A549 (cell line): Measurements from ENCODE around the gene VWF. TPM values are rescaled to one million over a fixed set of nuclear protein-coding genes. Genes with fewer than 3 reads are reported as not detected.

ENCODE experiments used
- ATAC-seq, 2 experiments: fragments of 200-7000 bp in 1 of 2; fragments of >200 bp in 1 of 2; cut with Nextera tagmentation in 1 of 2; cut with Tn5 transposase in 1 of 2; 3 replicates each; pipeline versions ENCODE4 v1.8.0 to v1.9.1; 2018 to 2020; ENCODE audit warnings: mild to moderate bottlenecking in 1 of 2, moderate library complexity in 1 of 2
- CTCF ChIA-PET: fragments of 300-600 bp; sonication (Branson Sonifier 250); formaldehyde crosslinking; extraction: SDS; loops from one replicate; lab custom pipeline; 2021; ENCODE audit warnings: antibody characterized with exemption, inconsistent platforms; lab: Yijun Ruan, JAX
- POLR2A ChIA-PET: fragments of 350-600 bp; formaldehyde crosslinking; extraction: SDS; loops from one replicate; lab custom pipeline; 2021; ENCODE audit warnings: antibody characterized with exemption, inconsistent platforms; lab: Yijun Ruan, JAX
- DNase-seq, 2 experiments: peaks; one replicate each; pipeline versions ENCODE4 v3.0.0 to v3.0.0-alpha.2; 2011 to 2016; ENCODE audit warnings: low read depth in 1 of 2, low spot score in 1 of 2
- FAIRE-seq: peaks from 2 replicates; lab custom pipeline; 2011; peaks lifted over from hg19 to GRCh38; lab: Jason Lieb, UNC
- H3K27ac ChIP-seq, 2 experiments: fragments of >200 bp; sonication (Bioruptor Twin); formaldehyde crosslinking; 3 replicates each; pipeline ENCODE4 v1.5.1; 2016 to 2017
- H3K4me1 ChIP-seq: fragments of >200 bp; sonication (Bioruptor Twin); formaldehyde crosslinking; 3 replicates; pipeline ENCODE4 v1.6.1; 2016
- H3K4me2 ChIP-seq: fragments of >200 bp; sonication (Bioruptor Twin); formaldehyde crosslinking; 3 replicates; pipeline ENCODE4 v1.6.1; 2016
- H3K4me3 ChIP-seq: fragments of >200 bp; sonication (Bioruptor Twin); formaldehyde crosslinking; 3 replicates; pipeline ENCODE4 v1.5.1; 2016
- H3K9me3 ChIP-seq: fragments of >200 bp; sonication (Bioruptor Twin); formaldehyde crosslinking; 3 replicates; pipeline ENCODE4 v1.6.1; 2016
- BHLHE40 ChIP-seq: IDR thresholded peaks from 2 replicates; pipeline ENCODE4 v1.6.1; 2012; ENCODE audit warnings: low read depth, low read length, inconsistent platforms
- CEBPB ChIP-seq, 2 experiments: fragments of >200 bp in 1 of 2; sonication (Bioruptor Twin) in 1 of 2; formaldehyde crosslinking in 1 of 2; IDR thresholded peaks; 2 replicates each; pipeline ENCODE4 v1.6.1; 2012 to 2016
- FOSB ChIP-seq: fragments of 250-450 bp; sonication (Bioruptor Pico); IDR thresholded peaks from 2 replicates; pipeline ENCODE4 v1.5.0; 2020; ENCODE audit warnings: mild to moderate bottlenecking, moderate library complexity
- HDAC2 ChIP-seq: fragments of 200-600 bp; sonication (generic); IDR thresholded peaks from 2 replicates; pipeline ENCODE4 v1.6.1; 2016
- HMGXB4 ChIP-seq: fragments of 250-450 bp; sonication (Bioruptor Pico); IDR thresholded peaks from 2 replicates; pipeline ENCODE4 v1.5.0; 2021; ENCODE audit warnings: mild to moderate bottlenecking, moderate library complexity, borderline replicate concordance
- HOXB13 ChIP-seq: fragments of 250-450 bp; sonication (Bioruptor Pico); IDR thresholded peaks from 2 replicates; pipeline ENCODE4 v1.5.0; 2020; ENCODE audit warnings: low read depth, mild to moderate bottlenecking, moderate library complexity
- HOXB5 ChIP-seq: fragments of 250-450 bp; sonication (Bioruptor Pico); IDR thresholded peaks from 2 replicates; pipeline ENCODE4 v1.5.0; 2020; ENCODE audit warnings: mild to moderate bottlenecking, moderate library complexity
- JUNB ChIP-seq: fragments of >200 bp; sonication (Bioruptor Twin); formaldehyde crosslinking; IDR thresholded peaks from 2 replicates; pipeline ENCODE4 v1.6.1; 2016
- POLR2A ChIP-seq: IDR thresholded peaks from 2 replicates; pipeline ENCODE4 v1.6.1; 2012; ENCODE audit warnings: mild to moderate bottlenecking, low read length
- RARB ChIP-seq: fragments of 250-450 bp; sonication (Bioruptor Pico); IDR thresholded peaks from 2 replicates; pipeline ENCODE4 v1.8.0; 2021; ENCODE audit warnings: mild to moderate bottlenecking, moderate library complexity
- RCOR1 ChIP-seq: fragments of 150-350 bp; IDR thresholded peaks from 2 replicates; pipeline ENCODE4 v1.6.1; 2014; ENCODE audit warnings: antibody characterized with exemption, low read length, low read depth
- SMC3 ChIP-seq: fragments of >200 bp; sonication (Bioruptor Twin); formaldehyde crosslinking; IDR thresholded peaks from 3 replicates; pipeline ENCODE4 v1.6.1; 2018; ENCODE audit warnings: inconsistent platforms
- USF2 ChIP-seq: fragments of 450-650 bp; IDR thresholded peaks from 2 replicates; pipeline ENCODE4 v1.6.1; 2014; ENCODE audit warnings: antibody characterized with exemption
- ZNF302 ChIP-seq: fragments of 250-450 bp; sonication (Bioruptor Pico); IDR thresholded peaks from 2 replicates; pipeline ENCODE4 v1.9.0; 2021; ENCODE audit warnings: inconsistent platforms, mild to moderate bottlenecking, moderate library complexity
- WGBS: methylation state at CpG from one replicate; pipeline ENCODE4 v1.1.6; 2017; ENCODE audit errors: missing lambda C conversion rate; 5-methylcytosine and 5-hydroxymethylcytosine counted together
- polyA plus RNA-seq, 4 experiments: library from polyadenylated mRNA; depleted of rRNA in 3 of 4; stranded (reverse); fragments of >200 nt; fragmentation: RNase III in 1 of 4; extraction: RNeasy Plus Mini Kit Qiagen cat#74134 plus additional on column Dnase treatment in 1 of 4; gene quantifications; 2 replicates in 3 of 4; 3 replicates in 1 of 4; pipeline ENCODE4 v1.2.3, GENCODE V29; 2011 to 2017
- TF ChIP-seq, protein P1 (sequence below): fragments of 250-450 bp; sonication (Bioruptor Pico); IDR thresholded peaks from 2 replicates; pipeline ENCODE4 v1.5.0; 2020; ENCODE audit warnings: low read depth, mild to moderate bottlenecking, moderate library complexity
- TF ChIP-seq, protein P2 (sequence below): fragments of >200 bp; sonication (Bioruptor Twin); formaldehyde crosslinking; IDR thresholded peaks from 3 replicates; pipeline ENCODE4 v1.6.1; 2016

VWF gene
- polyA plus RNA-seq, 2 of the 4 experiments (the other 2 are of a cell fraction), result 0.01 TPM; not detected in 1

- ATAC-seq (no peak), FAIRE-seq (no peak), DNase-seq (no peak)
- ChIA-PET POLR2A (no interaction called here), CTCF (interaction anchor here (1.4 kb wide), 1 partner anchor 44 kb away, joined by 3 read pairs; no protein-coding TSS in a partner anchor)
- 51% methylated on average over 8 of the region's 8 CpGs for WGBS
- H3K4me3 ChIP-seq, result no peak overlapping the region; the same call in 2 of the 3 replicates
- H3K4me2 ChIP-seq, result no peak overlapping the region
- TF ChIP-seq ZNF302 (CRISPR knock-in tag) (no peak), USF2 (no peak), SMC3 (no peak)
- no peaks in the 10 kb centered on the region for H3K4me1 ChIP-seq
- no peak overlapping the region for H3K27ac ChIP-seq
- H3K9me3 ChIP-seq, result peaks cover 7% of the 10 kb centered on the region; the same call in 1 of the 3 replicates
Observed at GRCh38 chr12:5944053-5944452, 180.4 kb downstream of the VWF start.

- no peak for ATAC-seq
- no peak for FAIRE-seq
- DNase-seq, result no peak
- no peak overlapping the region for H3K4me3 ChIP-seq
- H3K9me3 ChIP-seq, result peaks cover 7% of the 10 kb centered on the region; the same call in 1 of the 3 replicates
- no peak overlapping the region for H3K27ac ChIP-seq
- no peak overlapping the region for H3K4me2 ChIP-seq
- CTCF ChIA-PET, result interaction anchor here (1.2 kb wide), 1 partner anchor 46 kb away, joined by 3 read pairs; no protein-coding TSS in a partner anchor
- H3K4me1 ChIP-seq, result no peaks in the 10 kb centered on the region
- WGBS, result 65% methylated on average over 3 of the region's 3 CpGs
- POLR2A ChIA-PET, result no interaction called here
- no peak for TF ChIP-seq HDAC2
- TF ChIP-seq, protein P1, sequence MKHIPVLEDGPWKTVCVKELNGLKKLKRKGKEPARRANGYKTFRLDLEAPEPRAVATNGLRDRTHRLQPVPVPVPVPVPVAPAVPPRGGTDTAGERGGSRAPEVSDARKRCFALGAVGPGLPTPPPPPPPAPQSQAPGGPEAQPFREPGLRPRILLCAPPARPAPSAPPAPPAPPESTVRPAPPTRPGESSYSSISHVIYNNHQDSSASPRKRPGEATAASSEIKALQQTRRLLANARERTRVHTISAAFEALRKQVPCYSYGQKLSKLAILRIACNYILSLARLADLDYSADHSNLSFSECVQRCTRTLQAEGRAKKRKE (CRISPR knock-in tag), result no peak
- TF ChIP-seq HOXB5, result no peak
- TF ChIP-seq, protein P2, sequence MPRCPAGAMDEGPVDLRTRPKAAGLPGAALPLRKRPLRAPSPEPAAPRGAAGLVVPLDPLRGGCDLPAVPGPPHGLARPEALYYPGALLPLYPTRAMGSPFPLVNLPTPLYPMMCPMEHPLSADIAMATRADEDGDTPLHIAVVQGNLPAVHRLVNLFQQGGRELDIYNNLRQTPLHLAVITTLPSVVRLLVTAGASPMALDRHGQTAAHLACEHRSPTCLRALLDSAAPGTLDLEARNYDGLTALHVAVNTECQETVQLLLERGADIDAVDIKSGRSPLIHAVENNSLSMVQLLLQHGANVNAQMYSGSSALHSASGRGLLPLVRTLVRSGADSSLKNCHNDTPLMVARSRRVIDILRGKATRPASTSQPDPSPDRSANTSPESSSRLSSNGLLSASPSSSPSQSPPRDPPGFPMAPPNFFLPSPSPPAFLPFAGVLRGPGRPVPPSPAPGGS, result no peak
- TF ChIP-seq HOXB13 (CRISPR knock-in tag), result no peak
- no peak for TF ChIP-seq RCOR1
- no peak for TF ChIP-seq JUNB
- no peak for TF ChIP-seq FOSB (CRISPR knock-in tag)
- no peak for TF ChIP-seq HMGXB4 (CRISPR knock-in tag)
- TF ChIP-seq BHLHE40, result no peak
- TF ChIP-seq CEBPB (IDR thresholded peaks at IDR 0.05), result no peak
- TF ChIP-seq POLR2A, result no peak
Observed at GRCh38 chr12:5941907-5942306, 182.6 kb downstream of the VWF start.

GRCh38 chr12:5927732-5928516, 196.5 kb downstream of the VWF start:
- no peak overlapping the region for H3K4me2 ChIP-seq
- ATAC-seq (no peak), FAIRE-seq (no peak), DNase-seq (no peak)
- 45% methylated on average over 2 of the region's 4 CpGs for WGBS
- CTCF ChIA-PET, result no interaction called here
- H3K9me3 ChIP-seq, result no peaks in the 10 kb centered on the region
- no peaks in the 10 kb centered on the region for H3K4me1 ChIP-seq
- no peak overlapping the region for H3K4me3 ChIP-seq
- H3K27ac ChIP-seq, result no peak overlapping the region
- no peak for TF ChIP-seq RARB (CRISPR knock-in tag)
- POLR2A ChIA-PET, result no interaction called here
